CD14-positive monocyte (primary cell): ENCODE data around the gene TRPM8. TPM values are rescaled to one million over a fixed set of nuclear protein-coding genes. Genes with fewer than 3 reads are reported as not detected.

Experiments used
- DNase-seq, 3 donors: peaks; one replicate each; pipeline ENCODE4 v3.0.0-alpha.2; 2011 to 2022
- H2AFZ ChIP-seq: 2 replicates; pipeline ENCODE4 v1.6.0; 2012; ENCODE audit warnings: mild to moderate bottlenecking, low read depth, low read length, inconsistent platforms; ENCODE audit not compliant: insufficient read depth, poor library complexity, severe bottlenecking
- H3K27ac ChIP-seq, 2 donors: 1 replicate in 1 of 2; 2 replicates in 1 of 2; pipeline ENCODE4 v1.5.1; 2012 to 2013; ENCODE audit warnings: low read length in 2 of 2, control low read depth in 1 of 2, inconsistent platforms in 1 of 2, low read depth in 1 of 2, mild to moderate bottlenecking in 1 of 2
- H3K27me3 ChIP-seq, 2 donors: one replicate each; pipeline versions ENCODE4 v1.6.0 to v1.6.1; 2011 to 2013; ENCODE audit warnings: low read length in 2 of 2; ENCODE audit not compliant: control insufficient read depth in 2 of 2, insufficient read depth in 2 of 2
- H3K36me3 ChIP-seq, 2 donors: replicated peaks in 1 of 2; 1 replicate in 1 of 2; 2 replicates in 1 of 2; pipeline versions ENCODE4 v1.5.1 to v1.6.1; 2012 to 2013; ENCODE audit warnings: low read length in 2 of 2, control low read depth in 1 of 2, inconsistent platforms in 1 of 2, mild to moderate bottlenecking in 1 of 2; ENCODE audit not compliant: insufficient read depth in 2 of 2, control insufficient read depth in 1 of 2
- H3K4me1 ChIP-seq, 2 donors: 1 replicate in 1 of 2; 2 replicates in 1 of 2; pipeline versions ENCODE4 v1.5.1 to v1.6.1; 2012 to 2013; ENCODE audit warnings: low read length in 2 of 2, control low read depth in 1 of 2, inconsistent platforms in 1 of 2, mild to moderate bottlenecking in 1 of 2, moderate library complexity in 1 of 2; ENCODE audit not compliant: insufficient read depth in 2 of 2, control insufficient read depth in 1 of 2
- H3K4me2 ChIP-seq: replicated peaks from 2 replicates; pipeline ENCODE3; 2012; ENCODE audit warnings: low read length, moderate library complexity, mild to moderate bottlenecking; ENCODE audit not compliant: poor library complexity, severe bottlenecking; ENCODE audit errors: extremely low read depth
- H3K4me3 ChIP-seq, 3 experiments: fragments of 200-600 bp in 1 of 3; sonication (generic) in 1 of 3; replicated peaks in 1 of 3; 1 replicate in 2 of 3; 2 replicates in 1 of 3; pipeline ENCODE4 v1.5.1; 2011 to 2013; ENCODE audit warnings: low read length in 3 of 3, mild to moderate bottlenecking in 3 of 3, control low read depth in 2 of 3, low read depth in 2 of 3, inconsistent platforms in 1 of 3, moderate library complexity in 1 of 3
- H3K79me2 ChIP-seq: 2 replicates; pipeline ENCODE4 v1.6.0; 2012; ENCODE audit warnings: mild to moderate bottlenecking, control low read depth, inconsistent platforms, low read length, moderate library complexity; ENCODE audit not compliant: insufficient read depth
- H3K9ac ChIP-seq: 2 replicates; pipeline ENCODE4 v1.6.0; 2017; ENCODE audit warnings: low read length, mild to moderate bottlenecking; ENCODE audit not compliant: insufficient read depth, poor library complexity, severe bottlenecking
- H3K9me3 ChIP-seq, 2 donors: replicated peaks in 1 of 2; 1 replicate in 1 of 2; 2 replicates in 1 of 2; pipeline versions ENCODE4 v1.5.1 to v1.6.1; 2012 to 2013; ENCODE audit warnings: low read length in 2 of 2, control low read depth in 1 of 2; ENCODE audit not compliant: control insufficient read depth in 1 of 2, insufficient read depth in 1 of 2
- H4K20me1 ChIP-seq: 2 replicates; pipeline ENCODE4 v1.6.0; 2012; ENCODE audit warnings: mild to moderate bottlenecking, low read length, control low read depth, moderate library complexity; ENCODE audit not compliant: insufficient read depth
- H3K27ac Mint-ChIP-seq, 7 donors: one replicate each; pipeline ENCODE4 v1.8.0; 2020; ENCODE audit warnings: mild to moderate bottlenecking in 7 of 7, mixed read lengths in 7 of 7, moderate library complexity in 6 of 7, inconsistent platforms in 2 of 7
- H3K27me3 Mint-ChIP-seq, 3 donors: one replicate each; pipeline ENCODE4 v1.8.0; 2021 to 2022; ENCODE audit warnings: low read depth in 3 of 3, mild to moderate bottlenecking in 3 of 3, mixed read lengths in 3 of 3, moderate library complexity in 3 of 3, inconsistent platforms in 1 of 3
- H3K36me3 Mint-ChIP-seq, 2 donors: one replicate each; pipeline ENCODE4 v1.8.0; 2020; ENCODE audit warnings: mixed read lengths in 2 of 2, inconsistent platforms in 1 of 2, mild to moderate bottlenecking in 1 of 2
- H3K4me1 Mint-ChIP-seq: one replicate; pipeline ENCODE4 v1.8.0; 2020; ENCODE audit warnings: mild to moderate bottlenecking, mixed read lengths
- H3K4me3 Mint-ChIP-seq, 2 donors: one replicate each; pipeline ENCODE4 v1.8.0; 2020; ENCODE audit warnings: mild to moderate bottlenecking in 2 of 2, mixed read lengths in 2 of 2, moderate library complexity in 1 of 2
- H3K9me3 Mint-ChIP-seq, 7 donors: one replicate each; pipeline ENCODE4 v1.8.0; 2020 to 2022; ENCODE audit warnings: mixed read lengths in 7 of 7, mild to moderate bottlenecking in 6 of 7, moderate library complexity in 6 of 7, inconsistent platforms in 2 of 7
- WGBS: methylation state at CpG from one replicate; pipeline ENCODE4 v1.1.5; 2013; ENCODE audit warnings: missing lambda C conversion rate; ENCODE audit not compliant: insufficient coverage; 5-methylcytosine and 5-hydroxymethylcytosine counted together
- intact Hi-C, 2 donors: fragments of 100-400 bp; cut with micrococcal nuclease; formaldehyde crosslinking; loops; one replicate each; pipeline versions ENCODE4 v1.15.0 to v1.15.1; 2023
- polyA plus RNA-seq, 3 donors: library from polyadenylated mRNA; depleted of rRNA in 1 of 3; unstranded in 2 of 3; stranded (reverse) in 1 of 3; fragments of 300-500 nt in 2 of 3; fragments of >200 nt in 1 of 3; fragmentation: Illumina TruSeq in 2 of 3; gene quantifications; 1 replicate in 2 of 3; 2 replicates in 1 of 3; pipeline ENCODE4 v1.2.3, GENCODE V29; 2012 to 2021
- TF ChIP-seq, protein P1 (sequence below): fragments of 200-600 bp; IDR thresholded peaks from one replicate; pipeline ENCODE4 v1.8.0; 2022; ENCODE audit warnings: antibody characterized with exemption, mild to moderate bottlenecking

Gene TRPM8
- polyA plus RNA-seq, 3 donors = not detected

DNA sequence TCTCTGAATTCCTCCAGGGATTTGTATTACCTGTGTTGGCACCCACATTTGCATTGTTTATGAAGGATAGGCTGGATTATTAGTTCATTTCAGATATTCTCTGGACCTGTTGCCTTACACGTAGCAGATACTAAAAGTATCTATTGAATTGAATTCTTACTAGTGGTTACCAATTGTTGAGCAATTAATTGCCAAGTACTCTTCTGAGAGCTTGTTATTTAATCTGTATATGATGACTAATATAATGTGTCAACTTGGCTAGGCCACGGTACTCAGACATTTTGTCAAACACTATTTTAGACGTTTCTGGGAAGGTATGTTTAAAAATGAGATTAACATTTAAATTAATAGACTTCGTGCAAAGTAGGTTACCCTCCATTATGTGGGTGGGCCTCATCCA, 130.9 kb downstream of the TRPM8 start:
- H3K27ac ChIP-seq = no peak overlapping the region
- WGBS = 100% methylated on average over 1 of the region's 4 CpGs
- no peak overlapping the region for H2AFZ ChIP-seq
- H3K9ac ChIP-seq = no peak overlapping the region
- no peak overlapping the region for H3K4me3 Mint-ChIP-seq
- H3K9me3 Mint-ChIP-seq = peaks cover 0 to 2% (median 0%) of the 10 kb centered on the region in 7 donors
- peaks cover 2 to 6% (median 5%) of the 10 kb centered on the region in 3 donors for H3K27me3 Mint-ChIP-seq
- H3K9me3 ChIP-seq = no peaks in the 10 kb centered on the region
- H3K36me3 Mint-ChIP-seq = no peaks in the 10 kb centered on the region
- H3K4me1 Mint-ChIP-seq = no peaks in the 10 kb centered on the region
- intact Hi-C loops = no loop called here
- no peaks in the 10 kb centered on the region for H3K79me2 ChIP-seq
- H4K20me1 ChIP-seq = no peaks in the 10 kb centered on the region
- no peak overlapping the region for H3K4me3 ChIP-seq
- H3K27ac Mint-ChIP-seq = no peak overlapping the region
- DNase-seq = no peak
- H3K36me3 ChIP-seq = no peaks in the 10 kb centered on the region
- TF ChIP-seq, protein P1, sequence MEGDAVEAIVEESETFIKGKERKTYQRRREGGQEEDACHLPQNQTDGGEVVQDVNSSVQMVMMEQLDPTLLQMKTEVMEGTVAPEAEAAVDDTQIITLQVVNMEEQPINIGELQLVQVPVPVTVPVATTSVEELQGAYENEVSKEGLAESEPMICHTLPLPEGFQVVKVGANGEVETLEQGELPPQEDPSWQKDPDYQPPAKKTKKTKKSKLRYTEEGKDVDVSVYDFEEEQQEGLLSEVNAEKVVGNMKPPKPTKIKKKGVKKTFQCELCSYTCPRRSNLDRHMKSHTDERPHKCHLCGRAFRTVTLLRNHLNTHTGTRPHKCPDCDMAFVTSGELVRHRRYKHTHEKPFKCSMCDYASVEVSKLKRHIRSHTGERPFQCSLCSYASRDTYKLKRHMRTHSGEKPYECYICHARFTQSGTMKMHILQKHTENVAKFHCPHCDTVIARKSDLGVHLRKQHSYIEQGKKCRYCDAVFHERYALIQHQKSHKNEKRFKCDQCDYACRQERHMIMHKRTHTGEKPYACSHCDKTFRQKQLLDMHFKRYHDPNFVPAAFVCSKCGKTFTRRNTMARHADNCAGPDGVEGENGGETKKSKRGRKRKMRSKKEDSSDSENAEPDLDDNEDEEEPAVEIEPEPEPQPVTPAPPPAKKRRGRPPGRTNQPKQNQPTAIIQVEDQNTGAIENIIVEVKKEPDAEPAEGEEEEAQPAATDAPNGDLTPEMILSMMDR = no peak
- no peaks in the 10 kb centered on the region for H3K27me3 ChIP-seq
- H3K4me2 ChIP-seq = no peak overlapping the region
- no peaks in the 10 kb centered on the region for H3K4me1 ChIP-seq

DNA sequence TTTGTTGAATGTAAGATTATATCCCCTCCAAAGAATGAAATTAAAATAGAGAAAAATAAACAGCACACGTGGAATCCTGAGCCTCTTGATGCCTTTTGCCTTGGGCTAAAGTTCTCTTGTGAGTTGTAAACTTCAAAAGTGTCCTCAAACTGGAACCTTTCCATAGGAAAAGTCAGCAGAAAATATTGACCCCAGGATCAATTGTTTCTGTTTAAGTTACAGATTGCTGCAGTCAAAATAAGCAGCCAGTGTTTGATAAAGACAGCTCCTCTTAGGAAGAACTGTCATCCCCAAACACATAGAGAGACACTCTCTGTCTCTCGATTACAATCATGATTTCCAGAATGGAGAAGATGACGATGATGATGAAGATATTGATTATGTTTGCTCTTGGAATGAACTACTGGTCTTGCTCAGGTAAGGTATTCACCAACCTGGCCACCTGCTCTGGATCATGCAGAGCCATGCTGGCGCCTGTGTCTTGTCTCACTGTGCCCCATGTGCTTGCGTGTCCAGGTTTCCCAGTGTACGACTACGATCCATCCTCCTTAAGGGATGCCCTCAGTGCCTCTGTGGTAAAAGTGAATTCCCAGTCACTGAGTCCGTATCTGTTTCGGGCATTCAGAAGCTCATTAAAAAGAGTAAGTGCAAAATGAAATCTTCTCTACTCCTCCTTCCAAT, 133.4 kb downstream of the TRPM8 start, which contains the start of gene SPP2:
Gene SPP2 (plus strand): TSS at position 248 of the 681 bp plus-strand sequence. CDS start 85 bp downstream, at position 333.
- intact Hi-C loops = no loop called here
- H3K27ac Mint-ChIP-seq = no peak within 1 kb of the TSS
- Histone ChIP-seq H3K9me3 (no peaks in the 10 kb centered on the region), H3K79me2 (no peaks in the 10 kb centered on the region), H3K4me1 (no peaks in the 10 kb centered on the region), H2AFZ (no peak within 1 kb of the TSS), H3K27ac (no peak within 1 kb of the TSS), H3K4me2 (no peak within 1 kb of the TSS), H3K36me3 (no peaks in the 10 kb centered on the region), H3K4me3 (no peak within 1 kb of the TSS), H3K27me3 (no peaks in the 10 kb centered on the region), H3K9ac (no peak within 1 kb of the TSS), H4K20me1 (no peaks in the 10 kb centered on the region)
- TF ChIP-seq, protein P1 = no peak
- H3K36me3 Mint-ChIP-seq = no peaks in the 10 kb centered on the region
- H3K4me1 Mint-ChIP-seq = no peaks in the 10 kb centered on the region
- H3K27me3 Mint-ChIP-seq = peaks cover 5 to 7% (median 5%) of the 10 kb centered on the region in 3 donors
- H3K9me3 Mint-ChIP-seq = peaks cover 0 to 5% (median 2%) of the 10 kb centered on the region in 7 donors
- no peak for DNase-seq
- 95% methylated on average over 4 of the region's 9 CpGs for whole genome bisulfite sequencing
- H3K4me3 Mint-ChIP-seq = no peak within 1 kb of the TSS
